ENCODE measurements around the gene GNAI3.

The GNAI3 gene

GRCh38 chr1:109570414-109570813 lies 22.0 kb downstream of the GNAI3 start:
- DNase-seq (ENCODE audit: low read depth): no peak
- H3K4me3 ChIP-seq (ENCODE audit: low read depth, low read length): no peak overlapping the region
- TF ChIP-seq MAX (IDR thresholded peaks at IDR 0.05; ENCODE audit: low read depth, low read length) (no peak), POLR2A (IDR thresholded peaks at IDR 0.05; ENCODE audit: extremely low read depth, insufficient read length) (no peak), CTCF (IDR thresholded peaks at IDR 0.05; ENCODE audit: low read depth, low read length) (no peak), MYC (IDR thresholded peaks at IDR 0.05; ENCODE audit: low read depth, low read length) (no peak)

- no peak overlapping the region for H3K4me3 ChIP-seq (ENCODE audit: low read depth, low read length)
- DNase-seq (ENCODE audit: low read depth): peak; percentile 9
- no peak for TF ChIP-seq MYC (IDR thresholded peaks at IDR 0.05; ENCODE audit: low read depth, low read length)
- TF ChIP-seq CTCF (IDR thresholded peaks at IDR 0.05; ENCODE audit: low read depth, low read length): no peak
- no peak for TF ChIP-seq POLR2A (IDR thresholded peaks at IDR 0.05; ENCODE audit: extremely low read depth, insufficient read length)
Observed at GRCh38 chr1:109573785-109574184, 25.4 kb downstream of the GNAI3 start.

- no peak for DNase-seq (ENCODE audit: low read depth)
- H3K4me3 ChIP-seq (ENCODE audit: low read depth, low read length): no peak overlapping the region
- no peak for TF ChIP-seq MYC (IDR thresholded peaks at IDR 0.05; ENCODE audit: low read depth, low read length)
- TF ChIP-seq MAX (IDR thresholded peaks at IDR 0.05; ENCODE audit: low read depth, low read length): no peak
- no peak for TF ChIP-seq CTCF (IDR thresholded peaks at IDR 0.05; ENCODE audit: low read depth, low read length)
- TF ChIP-seq POLR2A (IDR thresholded peaks at IDR 0.05; ENCODE audit: extremely low read depth, insufficient read length): no peak
Observed at GRCh38 chr1:109578947-109579443, 30.6 kb downstream of the GNAI3 start.

- no peak overlapping the region for H3K4me3 ChIP-seq (ENCODE audit: low read depth, low read length)
- TF ChIP-seq CTCF (IDR thresholded peaks at IDR 0.05; ENCODE audit: low read depth, low read length) (no peak), MAX (IDR thresholded peaks at IDR 0.05; ENCODE audit: low read depth, low read length) (no peak), MYC (IDR thresholded peaks at IDR 0.05; ENCODE audit: low read depth, low read length) (no peak), POLR2A (IDR thresholded peaks at IDR 0.05; ENCODE audit: extremely low read depth, insufficient read length) (no peak)
- DNase-seq (ENCODE audit: low read depth): no peak
Observed at GRCh38 chr1:109579491-109579890, 31.1 kb downstream of the GNAI3 start.

GRCh38 chr1:109582021-109582420 lies 33.6 kb downstream of the GNAI3 start:
- TF ChIP-seq POLR2A (IDR thresholded peaks at IDR 0.05; ENCODE audit: extremely low read depth, insufficient read length) (no peak), MYC (IDR thresholded peaks at IDR 0.05; ENCODE audit: low read depth, low read length) (no peak), MAX (IDR thresholded peaks at IDR 0.05; ENCODE audit: low read depth, low read length) (no peak), CTCF (IDR thresholded peaks at IDR 0.05; ENCODE audit: low read depth, low read length) (no peak)
- DNase-seq (ENCODE audit: low read depth): no peak

GRCh38 chr1:109584766-109585165 lies 36.4 kb downstream of the GNAI3 start:
- TF ChIP-seq CTCF (IDR thresholded peaks at IDR 0.05; ENCODE audit: low read depth, low read length) (no peak), POLR2A (IDR thresholded peaks at IDR 0.05; ENCODE audit: extremely low read depth, insufficient read length) (no peak), MAX (IDR thresholded peaks at IDR 0.05; ENCODE audit: low read depth, low read length) (no peak), MYC (IDR thresholded peaks at IDR 0.05; ENCODE audit: low read depth, low read length) (no peak)
- H3K4me3 ChIP-seq (ENCODE audit: low read depth, low read length): no peak overlapping the region
- no peak for DNase-seq (ENCODE audit: low read depth)

More at GRCh38 chr1:109582021-109582420, 33.6 kb downstream of the GNAI3 start:
- H3K4me3 ChIP-seq (ENCODE audit: low read depth, low read length): no peak overlapping the region
